Activated CD8-positive, alpha-beta T cell treated with anti-CD3 and anti-CD28 coated beads, Interleukin-2, amount 10 ng/mL, durations not matched to agents 7 days and 5 days (primary cell): ENCODE results near the gene CELA3A. TPM values are rescaled to one million over a fixed set of nuclear protein-coding genes. Genes with fewer than 3 reads are reported as not detected.
"Not testable (repeated sequence)": the region's sequence is repeated elsewhere in the genome, so short reads cannot be mapped to it uniquely, and the experiment has no call there.

ENCODE experiments used
- ATAC-seq: fragments of 150-1000 bp; cut with Tn5 transposase; one replicate; pipeline ENCODE4 v1.10.0; 2021; ENCODE audit warnings: moderate library complexity
- CTCF ChIA-PET: fragments of 350-600 bp; sonication (Branson Sonifier 250); formaldehyde crosslinking; loops from one replicate; lab custom pipeline; 2021; ENCODE audit warnings: antibody characterized with exemption; lab: Charles Lee
- POLR2A ChIA-PET: fragments of 350-600 bp; sonication (Branson Sonifier 250); formaldehyde crosslinking; loops from one replicate; lab custom pipeline; 2021; ENCODE audit warnings: antibody characterized with exemption; lab: Charles Lee
- DNase-seq: peaks from one replicate; pipeline ENCODE4 v3.0.0-alpha.2; 2020
- H3K27ac Mint-ChIP-seq: one replicate; pipeline ENCODE4 v1.8.0; 2021; ENCODE audit warnings: mild to moderate bottlenecking, mixed read lengths
- H3K27me3 Mint-ChIP-seq: one replicate; pipeline ENCODE4 v1.8.0; 2021; ENCODE audit warnings: low read depth, mixed read lengths
- H3K36me3 Mint-ChIP-seq: one replicate; pipeline ENCODE4 v1.8.0; 2021; ENCODE audit warnings: low read depth, mixed read lengths
- H3K4me1 Mint-ChIP-seq: one replicate; pipeline ENCODE4 v1.8.0; 2021; ENCODE audit warnings: low read depth, mixed read lengths
- H3K4me3 Mint-ChIP-seq: one replicate; pipeline ENCODE4 v1.8.0; 2021; ENCODE audit warnings: mild to moderate bottlenecking, mixed read lengths
- H3K9me3 Mint-ChIP-seq: one replicate; pipeline ENCODE4 v1.8.0; 2022; ENCODE audit warnings: mixed read lengths; ENCODE audit not compliant: insufficient read depth
- total RNA-seq, 2 experiments: library from RNA; stranded (reverse); gene quantifications; one replicate each; pipeline ENCODE4 v1.2.3, GENCODE V29; 2021

The CELA3A gene
- total RNA-seq, 2 experiments from 2014 or later, result not detected

DNA sequence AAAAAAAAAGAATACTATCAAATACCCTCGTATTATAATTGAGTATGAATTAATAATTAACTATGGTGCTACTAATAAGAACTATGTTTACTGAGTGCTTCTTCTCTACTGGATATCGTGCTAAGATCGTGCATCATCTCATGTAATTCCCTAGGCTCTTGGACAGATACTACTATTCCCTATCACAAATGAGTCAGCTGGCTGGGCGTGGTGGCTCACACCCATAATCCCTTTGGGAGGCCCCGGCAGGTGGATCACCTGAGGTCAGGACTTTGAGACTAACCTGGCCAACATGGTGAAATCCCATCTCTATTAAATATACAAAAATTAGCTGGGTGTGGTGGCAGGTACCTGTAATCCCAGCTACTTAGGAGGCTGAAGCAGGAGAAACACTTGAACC is 15.6 kb upstream of the CELA3A start:
- not testable (repeated sequence) for H3K27me3 Mint-ChIP-seq, H3K9me3 Mint-ChIP-seq, H3K27ac Mint-ChIP-seq

DNA sequence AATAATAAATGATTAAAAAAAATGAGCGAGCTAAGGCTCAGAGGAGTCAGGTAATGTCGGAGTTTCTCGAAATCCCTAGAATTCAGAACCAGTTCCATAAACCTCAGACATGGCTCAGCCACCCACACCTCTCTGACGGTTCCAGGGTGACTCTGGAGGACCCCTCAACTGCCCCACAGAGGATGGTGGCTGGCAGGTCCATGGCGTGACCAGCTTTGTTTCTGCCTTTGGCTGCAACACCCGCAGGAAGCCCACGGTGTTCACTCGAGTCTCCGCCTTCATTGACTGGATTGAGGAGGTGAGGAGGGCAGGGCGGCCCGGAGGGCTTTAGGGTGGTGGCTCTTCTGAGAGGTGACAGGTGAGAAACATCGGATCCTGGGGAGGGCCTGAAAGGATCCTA is 15.1 kb upstream of the CELA3A start:
- DNase-seq, CTCF ChIA-PET, H3K36me3 Mint-ChIP-seq, H3K4me1 Mint-ChIP-seq, ATAC-seq, H3K27me3 Mint-ChIP-seq, H3K4me3 Mint-ChIP-seq, H3K9me3 Mint-ChIP-seq, H3K27ac Mint-ChIP-seq: not testable (repeated sequence)
- POLR2A ChIA-PET, result interaction anchor here (0.6 kb wide), 1 partner anchor 1174 kb away, joined by 3 read pairs; no protein-coding TSS in a partner anchor

More for the DNA sequence above, 15.6 kb upstream of the CELA3A start:
- ATAC-seq, POLR2A ChIA-PET, H3K4me1 Mint-ChIP-seq, H3K4me3 Mint-ChIP-seq, DNase-seq, H3K36me3 Mint-ChIP-seq, CTCF ChIA-PET: not testable (repeated sequence)

DNA sequence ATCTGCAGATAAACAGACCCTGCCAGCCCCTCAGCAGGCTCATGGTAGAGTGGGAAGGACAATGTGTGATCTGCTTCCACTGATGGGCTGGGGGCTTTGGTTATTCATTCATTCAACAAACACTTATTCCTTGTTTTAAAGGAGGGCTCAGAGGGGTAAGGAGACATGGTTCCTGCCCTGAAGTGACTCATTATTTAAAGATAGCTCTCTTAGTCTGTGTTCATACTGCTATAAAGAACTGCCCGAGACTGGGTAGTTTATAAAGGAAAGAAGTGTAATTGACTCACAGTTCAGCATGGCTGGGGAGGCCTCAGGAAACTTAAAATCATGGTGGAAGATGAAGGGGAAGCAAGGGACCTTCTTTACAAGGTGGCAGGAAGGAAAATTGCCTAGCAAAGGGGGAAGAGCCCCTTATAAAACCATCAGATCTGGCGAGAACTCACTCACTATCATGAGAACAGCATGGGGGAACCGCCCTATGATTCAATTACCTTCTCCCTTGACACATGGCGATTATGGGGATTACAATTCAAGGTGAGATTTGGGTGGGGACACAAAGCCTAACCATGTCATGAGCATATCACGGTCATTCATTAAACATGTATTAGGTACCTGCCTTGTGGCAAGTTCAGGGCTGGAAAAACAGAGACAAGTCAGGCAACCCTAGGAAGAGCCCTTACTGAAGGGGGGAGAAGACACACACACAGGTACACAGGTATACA is 11.6 kb upstream of the CELA3A start:
- ATAC-seq, CTCF ChIA-PET, H3K9me3 Mint-ChIP-seq, H3K4me3 Mint-ChIP-seq, H3K36me3 Mint-ChIP-seq, H3K4me1 Mint-ChIP-seq, POLR2A ChIA-PET, H3K27ac Mint-ChIP-seq, H3K27me3 Mint-ChIP-seq, DNase-seq: not testable (repeated sequence)

DNA sequence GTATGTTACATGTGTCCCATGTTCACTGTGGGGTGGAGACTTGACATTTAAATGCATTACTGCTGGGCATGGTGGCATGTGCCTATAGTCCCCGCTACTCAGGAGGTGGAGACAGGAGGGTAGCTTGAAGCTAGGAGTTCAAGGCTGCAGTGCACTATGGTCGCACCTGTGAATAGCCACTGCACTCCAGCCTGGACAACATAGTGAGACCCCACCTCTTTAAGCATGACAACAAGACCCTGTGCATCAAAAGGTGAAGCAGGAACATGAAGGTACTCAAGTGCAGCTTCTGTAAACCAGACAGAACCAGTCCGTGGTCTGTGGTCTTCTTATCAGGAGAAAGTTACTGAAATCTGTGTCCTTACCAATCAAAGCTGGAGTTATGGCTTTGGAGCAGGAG is 9.3 kb upstream of the CELA3A start:
- DNase-seq, H3K9me3 Mint-ChIP-seq, H3K27ac Mint-ChIP-seq, POLR2A ChIA-PET, H3K36me3 Mint-ChIP-seq, H3K4me3 Mint-ChIP-seq, ATAC-seq, H3K27me3 Mint-ChIP-seq, H3K4me1 Mint-ChIP-seq: not testable (repeated sequence)
- CTCF ChIA-PET, result interaction anchor here (1.9 kb wide), 1 partner anchor 28 kb away, joined by 4 read pairs; no protein-coding TSS in a partner anchor

DNA sequence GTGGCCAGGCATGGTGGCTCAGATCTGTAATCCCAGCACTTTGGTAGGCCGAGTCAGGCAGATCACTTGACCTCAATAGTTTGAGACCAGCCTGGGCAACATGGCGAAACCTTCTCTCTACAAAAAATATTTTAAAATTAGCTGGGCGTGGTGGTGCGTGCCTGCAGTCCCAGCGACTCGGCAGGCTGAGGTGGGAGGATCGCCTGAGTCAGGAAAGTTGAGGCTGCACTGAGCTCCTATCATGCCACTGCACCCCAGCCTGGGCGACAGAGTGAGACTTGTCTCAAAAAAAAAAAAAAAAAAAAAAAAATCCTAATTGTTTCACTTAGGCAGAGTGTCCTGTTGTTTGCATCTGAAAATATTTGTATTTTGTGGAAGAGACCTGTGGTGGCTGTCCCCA is 6.7 kb upstream of the CELA3A start:
- H3K27ac Mint-ChIP-seq, H3K4me1 Mint-ChIP-seq, ATAC-seq, DNase-seq, H3K9me3 Mint-ChIP-seq, CTCF ChIA-PET, H3K4me3 Mint-ChIP-seq, H3K27me3 Mint-ChIP-seq, POLR2A ChIA-PET, H3K36me3 Mint-ChIP-seq: not testable (repeated sequence)

DNA sequence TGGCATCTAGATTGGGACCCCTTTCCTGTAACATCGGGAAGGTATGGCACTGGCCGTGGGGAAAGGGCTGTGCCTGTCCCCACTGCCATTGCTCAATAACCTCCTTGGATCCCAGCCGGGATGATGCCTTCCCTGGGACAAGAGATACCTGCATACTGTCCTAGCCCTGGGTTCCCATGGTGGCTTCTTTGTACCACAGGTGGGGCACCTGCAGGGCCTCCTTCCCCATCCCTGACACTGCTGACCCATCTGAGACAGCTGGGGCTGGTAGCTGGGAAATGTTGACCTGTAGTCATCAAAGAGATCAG is 4.8 kb upstream of the CELA3A start:
- H3K27ac Mint-ChIP-seq, H3K36me3 Mint-ChIP-seq, H3K27me3 Mint-ChIP-seq, H3K4me1 Mint-ChIP-seq, POLR2A ChIA-PET, H3K9me3 Mint-ChIP-seq, CTCF ChIA-PET, H3K4me3 Mint-ChIP-seq, ATAC-seq, DNase-seq: not testable (repeated sequence)

DNA sequence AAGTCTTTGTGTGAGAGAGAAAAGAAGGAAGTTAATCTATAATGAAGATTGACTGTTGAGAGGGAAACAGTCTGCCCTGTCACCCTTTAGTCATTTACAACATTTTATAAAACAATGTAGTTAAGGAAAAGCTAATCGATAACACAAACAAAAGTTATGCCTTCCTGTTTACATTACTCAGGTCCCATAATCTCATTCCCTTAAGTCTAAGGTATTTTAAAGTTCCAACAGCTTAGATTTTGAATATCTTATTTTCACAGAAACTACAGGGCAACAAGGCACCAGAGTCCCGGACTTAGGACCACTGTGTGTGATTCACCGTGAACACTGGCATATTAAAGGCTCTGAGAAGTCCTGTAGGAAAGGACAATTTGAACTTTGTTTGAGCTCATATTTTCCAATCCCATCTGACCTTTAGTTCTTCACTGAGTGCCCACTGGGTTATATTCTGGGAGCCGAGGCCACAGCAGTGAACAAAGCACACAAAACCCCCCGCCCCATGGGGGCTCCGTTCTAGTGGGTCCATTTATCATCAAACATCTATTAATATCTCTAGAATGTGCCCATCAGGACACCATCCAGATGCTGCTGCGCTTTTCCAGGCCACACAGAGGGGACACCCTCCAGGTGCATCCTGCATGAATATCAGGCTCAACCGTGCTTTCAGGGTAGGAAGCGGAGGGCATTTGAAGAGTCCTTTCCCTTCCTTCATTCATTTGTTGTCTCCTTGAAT is 3.4 kb upstream of the CELA3A start:
- ATAC-seq, H3K27me3 Mint-ChIP-seq, POLR2A ChIA-PET, H3K4me3 Mint-ChIP-seq, H3K36me3 Mint-ChIP-seq, H3K4me1 Mint-ChIP-seq, H3K9me3 Mint-ChIP-seq, DNase-seq, CTCF ChIA-PET, H3K27ac Mint-ChIP-seq: not testable (repeated sequence)

DNA sequence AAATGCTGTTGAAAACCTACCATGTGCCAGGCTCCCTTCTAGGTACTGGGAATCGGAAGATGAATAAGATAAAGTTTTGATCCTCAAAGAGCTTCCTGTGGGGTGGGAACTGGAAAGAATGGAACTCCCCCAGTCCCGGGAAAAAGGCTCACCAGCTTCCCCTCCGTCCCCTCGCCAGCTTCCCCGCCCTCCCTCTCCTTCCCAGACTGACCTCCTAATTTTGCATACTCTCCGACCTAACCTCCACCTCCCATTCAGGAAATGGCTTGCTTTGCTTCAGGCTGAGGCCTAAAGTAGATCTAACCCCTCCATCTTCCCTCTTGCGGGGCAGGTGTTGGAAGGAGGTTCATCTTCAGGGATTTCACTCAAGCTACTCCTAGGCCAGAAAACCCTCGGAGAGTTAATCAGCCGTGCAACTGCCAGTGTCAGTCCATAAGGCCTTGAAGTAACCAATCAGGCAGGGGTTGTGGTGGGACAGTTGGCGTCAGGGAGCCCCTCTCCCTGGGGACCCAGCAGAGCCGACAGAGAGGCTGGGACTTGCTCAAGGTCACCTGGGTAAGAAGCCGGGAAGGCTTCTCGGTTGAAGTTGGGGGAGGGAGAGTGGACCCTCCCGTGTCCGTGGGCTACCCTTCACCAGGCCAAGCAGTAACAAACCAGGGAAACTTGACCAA is 2.7 kb upstream of the CELA3A start:
- H3K4me3 Mint-ChIP-seq, H3K27me3 Mint-ChIP-seq, H3K27ac Mint-ChIP-seq, H3K36me3 Mint-ChIP-seq, CTCF ChIA-PET, POLR2A ChIA-PET, DNase-seq, H3K4me1 Mint-ChIP-seq, H3K9me3 Mint-ChIP-seq, ATAC-seq: not testable (repeated sequence)

DNA sequence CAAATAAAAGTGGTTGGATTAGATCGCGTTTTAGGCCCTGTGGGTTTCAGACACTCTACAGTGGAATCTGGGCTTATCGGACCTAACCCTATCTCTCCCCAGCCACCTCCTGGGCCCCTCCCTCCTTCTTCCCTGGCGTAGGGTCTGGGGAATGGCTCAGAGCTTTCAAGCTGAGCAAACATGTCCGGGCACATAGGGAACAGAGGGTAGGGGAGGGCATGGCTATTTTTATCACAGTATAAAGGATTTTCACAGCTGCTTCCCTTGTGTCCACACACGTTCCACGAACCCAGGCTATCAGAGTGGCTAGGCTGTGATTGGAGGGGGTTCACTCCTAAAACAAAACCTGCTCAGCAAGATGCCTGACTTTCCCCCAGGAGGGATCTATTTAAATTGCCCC is 1.8 kb upstream of the CELA3A start:
- H3K27me3 Mint-ChIP-seq, DNase-seq, CTCF ChIA-PET, H3K27ac Mint-ChIP-seq, H3K4me1 Mint-ChIP-seq, H3K4me3 Mint-ChIP-seq, ATAC-seq, H3K9me3 Mint-ChIP-seq, POLR2A ChIA-PET, H3K36me3 Mint-ChIP-seq: not testable (repeated sequence)

DNA sequence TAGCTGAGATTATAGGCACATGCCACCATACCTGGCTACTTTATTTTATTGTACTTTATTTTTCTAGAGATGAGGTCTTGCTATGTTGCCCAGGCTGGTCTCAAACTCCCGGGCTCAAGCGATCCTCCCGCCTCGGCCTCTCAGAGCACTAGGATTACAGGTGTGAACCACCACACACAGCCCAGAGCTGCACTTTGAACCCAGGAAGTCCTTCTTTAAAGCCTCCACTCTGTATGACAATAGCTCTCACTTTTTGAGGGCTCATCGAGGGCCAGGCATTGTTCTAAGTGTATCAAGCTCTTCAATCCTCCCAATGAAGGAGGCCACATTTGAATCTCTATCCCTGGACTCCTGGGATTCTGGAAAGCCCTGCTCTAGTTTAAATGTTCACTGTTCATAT is 1.0 kb downstream of the CELA3A start:
- H3K27ac Mint-ChIP-seq, H3K27me3 Mint-ChIP-seq, POLR2A ChIA-PET, ATAC-seq, H3K4me3 Mint-ChIP-seq, H3K36me3 Mint-ChIP-seq, DNase-seq, H3K9me3 Mint-ChIP-seq, H3K4me1 Mint-ChIP-seq: not testable (repeated sequence)
- CTCF ChIA-PET, result interaction anchor here (1.0 kb wide), 1 partner anchor 103 kb away, joined by 3 read pairs; no protein-coding TSS in a partner anchor

DNA sequence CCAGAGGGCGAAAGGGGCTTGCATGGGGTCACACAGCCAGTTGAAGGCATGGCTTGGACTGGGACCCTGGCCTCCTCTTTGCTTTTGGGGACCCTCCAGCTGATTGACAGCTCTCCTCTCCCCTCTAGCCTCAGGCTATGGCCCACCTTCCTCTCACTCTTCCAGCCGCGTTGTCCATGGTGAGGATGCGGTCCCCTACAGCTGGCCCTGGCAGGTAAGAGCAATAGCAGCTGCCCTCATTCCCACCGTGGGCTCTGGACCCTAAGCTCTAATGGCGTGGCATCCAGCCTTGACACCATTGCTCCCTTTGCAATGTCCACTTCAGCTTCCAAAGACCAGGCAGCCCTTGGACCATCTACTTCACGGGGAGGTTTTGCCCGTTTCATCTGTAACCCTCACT is 1.4 kb downstream of the CELA3A start:
- POLR2A ChIA-PET, H3K4me1 Mint-ChIP-seq, ATAC-seq, H3K27ac Mint-ChIP-seq, CTCF ChIA-PET, H3K4me3 Mint-ChIP-seq, H3K36me3 Mint-ChIP-seq, H3K27me3 Mint-ChIP-seq, DNase-seq, H3K9me3 Mint-ChIP-seq: not testable (repeated sequence)

DNA sequence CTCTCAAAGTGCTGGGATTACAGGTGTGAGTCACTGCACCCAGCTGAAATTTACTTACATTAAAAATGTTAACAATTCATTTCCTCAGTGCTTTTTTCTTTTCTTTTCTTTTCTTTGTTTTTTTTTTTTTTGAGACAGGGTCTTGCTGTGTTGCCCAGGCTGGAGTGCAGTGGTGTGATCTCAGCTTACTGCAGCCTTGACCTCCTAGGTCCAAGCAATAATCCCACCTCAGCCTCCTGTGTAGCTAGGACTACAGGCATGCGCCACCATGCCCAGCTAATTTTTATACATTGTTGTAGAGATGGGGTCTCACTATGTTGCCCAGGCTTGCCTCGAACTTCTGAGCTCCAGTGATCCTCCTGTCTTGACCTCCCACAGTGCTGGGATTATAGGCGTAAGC is 2.5 kb downstream of the CELA3A start:
- H3K36me3 Mint-ChIP-seq, H3K4me3 Mint-ChIP-seq, H3K27ac Mint-ChIP-seq, H3K4me1 Mint-ChIP-seq, CTCF ChIA-PET, H3K9me3 Mint-ChIP-seq, DNase-seq, H3K27me3 Mint-ChIP-seq, POLR2A ChIA-PET, ATAC-seq: not testable (repeated sequence)
